PFSK-1 (cell line): ENCODE results near the gene ADIRF.
"Not testable (repeated sequence)": the region's sequence is repeated elsewhere in the genome, so short reads cannot be mapped to it uniquely, and the experiment has no call there.

Source experiments
- FOXP2 ChIP-seq: optimal IDR thresholded peaks from 2 replicates; pipeline ENCODE3; 2011; ENCODE audit warnings: borderline replicate concordance, control low read depth, inconsistent platforms; ENCODE audit not compliant: insufficient read depth; ENCODE audit errors: extremely low read length, extremely low read depth
- POLR2AphosphoS5 ChIP-seq: IDR thresholded peaks from 2 replicates; pipeline ENCODE4 v1.6.1; 2012; ENCODE audit warnings: low read depth, mild to moderate bottlenecking, control low read depth, low read length, moderate library complexity
- REST ChIP-seq, 2 experiments: IDR thresholded peaks; 2 replicates each; pipeline versions ENCODE4 v1.6.1 to v1.8.0; 2011 to 2012; ENCODE audit warnings: low read depth in 2 of 2, low read length in 2 of 2, control low read depth in 1 of 2, inconsistent platforms in 1 of 2, mild to moderate bottlenecking in 1 of 2, moderate library complexity in 1 of 2; ENCODE audit not compliant: insufficient read depth in 1 of 2
- SIN3A ChIP-seq: IDR thresholded peaks from 2 replicates; pipeline ENCODE4 v1.6.1; 2012; ENCODE audit warnings: mild to moderate bottlenecking, low read length, moderate library complexity, borderline replicate concordance; ENCODE audit not compliant: insufficient read depth
- TAF1 ChIP-seq: IDR thresholded peaks from 2 replicates; pipeline ENCODE4 v1.6.1; 2012; ENCODE audit warnings: low read length, control low read depth, borderline replicate concordance; ENCODE audit not compliant: insufficient read depth

The ADIRF gene

DNA sequence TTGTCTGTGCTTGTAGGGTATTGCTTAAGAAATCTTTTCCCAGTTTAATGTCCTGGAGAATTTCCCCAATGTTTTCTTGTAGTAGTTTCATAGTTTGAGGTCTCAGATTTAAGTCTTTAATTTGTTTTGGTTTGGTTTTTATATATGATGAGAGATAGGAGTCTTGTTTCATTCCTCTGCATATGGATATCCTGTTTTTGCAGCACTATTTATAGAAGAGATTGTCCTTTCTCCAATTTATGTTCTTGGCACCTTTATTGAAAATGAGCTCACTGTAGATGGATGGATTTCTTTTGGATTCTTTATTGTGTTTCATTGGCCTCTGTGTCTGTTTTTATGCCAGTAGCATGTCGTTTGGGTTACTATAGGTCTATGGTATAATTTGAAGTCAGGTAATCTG, 20.2 kb downstream of the ADIRF start:
- TF ChIP-seq TAF1 (no peak), FOXP2 (no peak), POLR2AphosphoS5 (no peak), REST (IDR thresholded peaks at IDR 0.05; ENCODE audit: insufficient read depth in 1 of 2, low read depth in 2 of 2, low read length in 2 of 2) (no peak), SIN3A (no peak)

DNA sequence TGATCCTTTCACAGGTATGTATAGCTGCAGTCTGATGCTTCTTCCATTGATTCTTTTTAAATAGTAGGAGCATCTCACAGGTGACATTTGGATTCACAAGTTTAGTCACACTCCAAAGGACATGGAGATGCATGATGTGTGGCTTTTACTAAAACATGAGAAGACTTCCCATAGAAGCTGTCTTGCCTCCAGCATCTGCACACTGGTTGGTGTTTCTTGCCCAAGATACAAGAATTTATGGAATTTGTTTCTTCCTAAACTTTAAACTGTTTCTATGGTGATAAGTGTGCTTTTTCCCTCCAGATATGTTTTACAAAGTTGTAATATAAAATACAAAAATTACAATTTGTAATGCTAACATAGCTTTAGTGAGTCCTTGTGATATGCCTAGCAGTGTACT, 24.2 kb downstream of the ADIRF start:
- TF ChIP-seq SIN3A (no peak), FOXP2 (no peak), REST (IDR thresholded peaks at IDR 0.05; ENCODE audit: insufficient read depth in 1 of 2, low read depth in 2 of 2, low read length in 2 of 2) (no peak), POLR2AphosphoS5 (no peak)

DNA sequence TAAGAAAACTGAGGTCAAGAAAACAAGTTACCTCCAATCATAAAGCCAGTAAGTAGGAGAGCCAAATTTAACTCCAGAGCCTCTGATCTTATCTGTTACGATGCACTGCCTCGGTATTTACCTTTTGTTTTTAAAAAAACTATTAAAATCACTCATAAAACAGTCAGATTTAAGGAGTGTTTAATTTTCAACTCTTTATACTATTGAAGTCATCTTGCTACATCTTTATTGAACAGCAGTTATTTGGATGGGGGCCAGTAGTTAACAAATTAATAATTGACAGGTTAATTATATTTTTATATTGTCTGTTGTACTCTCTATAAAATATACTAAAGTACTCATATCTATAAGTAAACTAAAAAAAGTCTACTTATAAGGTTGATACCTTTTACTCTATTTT, 24.6 kb downstream of the ADIRF start:
- no peak for TF ChIP-seq REST (IDR thresholded peaks at IDR 0.05; ENCODE audit: insufficient read depth in 1 of 2, low read depth in 2 of 2, low read length in 2 of 2)

- TF ChIP-seq TAF1 (no peak), SIN3A (no peak), REST (IDR thresholded peaks at IDR 0.05; ENCODE audit: insufficient read depth in 1 of 2, low read depth in 2 of 2, low read length in 2 of 2) (no peak), POLR2AphosphoS5 (no peak), FOXP2 (no peak)
Measured at GRCh38 chr10:87000491-87000890, 32.2 kb downstream of the ADIRF start.

- not testable (repeated sequence) for TF ChIP-seq POLR2AphosphoS5; REST (IDR thresholded peaks at IDR 0.05; ENCODE audit: insufficient read depth in 1 of 2, low read depth in 2 of 2, low read length in 2 of 2); SIN3A
Measured at GRCh38 chr10:87020056-87020455, 51.8 kb downstream of the ADIRF start, which contains the start of gene FAM25A. Gene FAM25A (plus strand): TSS chr10:87020294. CDS start chr10:87020325, 31 bp downstream.
